HG02973 (cell line): ENCODE measurements around the gene NANP.

Source experiments
- ATAC-seq: cut with Tn5 transposase; IDR thresholded peaks from one replicate; pipeline ENCODE4 v1.9.1; 2021; ENCODE audit warnings: moderate library complexity; ENCODE audit not compliant: unreplicated experiment

Gene NANP

DNA sequence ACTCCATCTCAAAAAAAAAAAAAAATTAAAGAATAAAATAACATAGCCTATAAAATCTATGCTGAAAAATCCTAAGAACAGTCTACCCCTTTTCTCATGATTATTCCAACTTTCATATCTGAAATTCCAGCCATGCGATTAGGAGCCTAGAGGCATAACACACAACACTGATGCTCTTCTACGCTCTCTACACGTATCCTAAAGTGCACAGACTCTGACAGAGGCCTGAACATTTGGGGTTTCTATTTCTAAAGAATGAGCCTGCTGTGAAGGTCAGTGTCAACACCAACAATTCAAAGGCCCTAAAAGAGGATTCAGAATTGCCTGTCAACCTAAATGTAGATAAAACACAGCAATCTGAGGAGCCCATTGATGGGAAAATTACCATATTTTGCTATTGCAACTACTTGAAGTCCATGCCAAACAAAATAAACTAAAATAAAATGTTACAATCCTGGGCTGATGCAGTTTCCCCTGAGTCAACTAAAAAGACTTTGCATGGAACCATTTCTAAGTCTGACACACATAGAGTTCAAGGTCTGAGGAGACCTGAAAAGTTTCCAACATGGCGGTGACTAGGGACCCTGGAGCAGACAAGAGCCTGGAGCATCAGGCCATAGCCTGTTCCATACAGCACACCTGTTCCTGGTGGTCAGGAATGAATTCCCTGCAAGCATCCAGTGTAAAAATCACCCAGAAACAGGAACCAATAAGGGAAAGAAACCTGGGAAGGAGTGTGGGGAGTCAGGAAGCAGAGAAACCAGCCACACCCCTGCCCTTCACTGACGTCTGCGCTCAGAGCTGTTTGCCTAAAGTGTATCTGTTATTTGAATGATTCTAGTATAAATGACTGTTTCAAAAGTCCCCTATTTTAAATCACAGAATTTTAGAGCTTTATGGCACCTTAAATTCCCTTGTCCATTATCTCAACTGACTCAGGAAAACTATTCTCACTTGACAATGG lies 50.2 kb downstream of the NANP start:
- no peak for ATAC-seq

DNA sequence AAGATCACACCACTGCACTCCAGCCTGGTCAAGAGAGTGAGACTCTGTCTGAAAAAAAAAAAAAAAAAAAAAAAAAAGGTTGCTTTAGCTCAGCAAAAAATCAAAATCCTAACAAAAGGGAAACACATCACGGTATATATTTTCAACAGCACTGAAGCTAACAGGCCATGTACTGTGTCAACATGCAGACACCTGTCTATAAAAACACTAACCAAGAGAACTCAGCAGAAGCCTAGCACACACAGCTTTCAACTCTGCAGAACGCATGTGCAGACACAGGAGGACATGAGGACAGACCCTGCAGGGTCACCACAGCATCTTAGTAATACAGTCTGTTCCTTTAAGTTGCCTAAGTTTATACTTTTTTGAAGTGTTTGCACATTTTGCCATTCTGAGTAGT lies 52.0 kb downstream of the NANP start:
- no peak for ATAC-seq

GRCh38 chr20:25571240-25571639 lies 52.6 kb downstream of the NANP start:
- no peak for ATAC-seq

DNA sequence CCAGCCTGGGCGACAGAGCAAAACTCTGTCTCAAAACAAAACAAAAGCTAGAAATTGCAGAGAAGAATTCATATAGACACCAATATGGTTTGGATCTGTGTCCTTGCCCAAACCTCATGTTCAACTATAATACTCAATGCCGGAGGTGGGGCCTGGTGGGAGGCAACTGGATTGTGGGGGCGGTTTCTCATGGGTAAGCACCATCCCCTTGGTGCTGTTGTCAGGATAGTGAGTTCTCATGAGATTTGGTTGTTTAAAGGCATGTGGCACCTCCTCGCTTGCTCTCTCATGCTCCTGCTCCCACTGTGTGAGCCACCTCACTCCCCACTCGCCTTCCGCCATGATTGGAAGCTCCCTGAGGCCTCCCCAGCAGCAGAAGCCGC lies 53.7 kb downstream of the NANP start:
- no peak for ATAC-seq

DNA sequence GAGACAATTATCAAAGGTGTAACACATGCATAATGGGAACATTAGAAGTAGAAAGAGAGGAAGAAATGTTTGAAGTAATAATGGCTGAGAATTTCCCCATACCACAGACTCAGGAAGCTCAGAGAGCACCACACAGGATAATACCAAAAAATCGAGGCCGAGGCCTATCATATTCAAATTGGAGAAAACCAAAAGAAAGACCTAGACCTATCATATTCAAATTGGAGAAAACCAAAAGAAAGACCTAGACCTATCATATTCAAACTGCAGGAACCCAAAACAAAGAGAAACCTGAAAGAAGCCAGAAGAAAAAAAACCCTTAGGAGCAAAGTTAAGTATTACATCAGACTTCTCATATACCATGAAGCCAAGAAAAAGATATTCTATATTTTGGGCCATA lies 56.5 kb downstream of the NANP start:
- no peak for ATAC-seq

DNA sequence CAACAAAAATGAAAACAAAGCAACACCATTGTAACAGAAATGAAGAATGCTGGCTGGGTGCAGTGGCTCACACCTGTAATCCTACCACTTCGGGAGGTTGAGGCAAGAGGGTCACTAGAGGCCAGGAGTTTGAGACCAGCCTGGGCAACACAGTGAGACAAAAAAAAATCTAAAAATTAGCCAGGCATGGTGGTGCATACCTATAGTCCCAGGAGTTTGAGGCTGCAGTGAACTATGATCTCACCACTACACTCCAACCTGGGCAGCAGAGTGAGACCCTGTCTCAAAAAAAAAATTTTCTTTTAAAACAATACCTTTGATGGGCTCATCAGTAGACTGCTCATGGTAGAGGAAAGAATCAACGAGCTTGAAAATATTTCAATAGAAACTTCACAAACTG lies 57.0 kb downstream of the NANP start:
- no peak for ATAC-seq

DNA sequence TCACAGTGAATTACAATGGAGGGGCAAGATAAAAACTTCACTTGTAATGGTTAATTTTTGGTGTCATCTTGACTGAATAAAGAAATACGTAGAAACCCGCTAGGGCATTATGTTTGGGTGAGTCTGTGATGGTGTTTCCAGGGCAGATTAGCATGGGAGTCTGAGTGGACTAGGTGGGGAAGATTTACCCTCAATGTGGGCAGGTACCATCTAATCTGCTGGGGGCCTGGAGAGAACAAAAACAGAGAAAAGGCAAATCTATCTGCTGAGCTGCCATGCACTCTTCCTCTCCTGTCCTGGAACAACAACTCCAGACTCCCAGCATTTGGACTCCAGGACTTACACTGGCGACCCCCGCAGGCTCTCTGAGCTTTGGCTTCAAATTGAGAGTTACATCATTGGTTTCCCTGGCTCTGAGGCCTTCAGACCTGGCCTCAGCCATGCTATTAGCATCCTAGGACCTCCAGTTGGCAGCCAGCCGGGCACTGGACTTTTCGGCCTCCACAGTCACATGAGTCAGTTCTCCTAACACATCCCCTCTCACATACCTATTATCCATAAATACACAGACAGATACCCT lies 58.1 kb downstream of the NANP start:
- no peak for ATAC-seq

GRCh38 chr20:25563876-25564275 lies 59.9 kb downstream of the NANP start:
- no peak for ATAC-seq

- ATAC-seq, result no peak
Observed at GRCh38 chr20:25563362-25563761, 60.5 kb downstream of the NANP start.
